IMR-90 (cell line): Measurements from ENCODE around the gene GH2. TPM values are rescaled to one million over a fixed set of nuclear protein-coding genes. Genes with fewer than 3 reads are reported as not detected.

Experiments
- ATAC-seq: fragments of 200-7000 bp; cut with Tn5 transposase; 2 replicates; pipeline ENCODE4 v1.9.1; 2020; ENCODE audit warnings: low read depth, mild to moderate bottlenecking, moderate library complexity
- BruUV-seq: library from RNA; stranded (reverse); fragments of 400-500 nt; replicated peaks from 2 replicates; lab custom pipeline; 2021; lab: Mats Ljungman, UMichigan
- CTCF ChIA-PET: fragments of 300-600 bp; formaldehyde crosslinking; extraction: SDS; loops from one replicate; lab custom pipeline; 2021; ENCODE audit warnings: antibody characterized with exemption; lab: Yijun Ruan, JAX
- POLR2A ChIA-PET: fragments of 300-600 bp; sonication (Branson Sonifier 250); formaldehyde crosslinking; loops from one replicate; lab custom pipeline; 2022; ENCODE audit warnings: antibody characterized with exemption; ENCODE audit not compliant: unreplicated experiment; lab: Charles Lee
- DNase-seq: peaks from one replicate; pipeline ENCODE4 v3.0.0; 2013
- H2AFZ ChIP-seq: replicated peaks from 2 replicates; pipeline ENCODE3; 2013; ENCODE audit warnings: low read length, mild to moderate bottlenecking; ENCODE audit not compliant: poor library complexity
- H2AK5ac ChIP-seq: 2 replicates; pipeline ENCODE4 v1.6.1; 2013; ENCODE audit warnings: low read depth, low read length, inconsistent platforms
- H2AK9ac ChIP-seq: replicated peaks from 2 replicates; pipeline ENCODE3; 2013; ENCODE audit warnings: mild to moderate bottlenecking, low read depth, low read length, moderate library complexity; ENCODE audit not compliant: poor library complexity
- H2BK120ac ChIP-seq: 2 replicates; pipeline ENCODE4 v1.6.1; 2013; ENCODE audit warnings: low read depth, low read length, inconsistent platforms
- H2BK15ac ChIP-seq: 3 replicates; pipeline ENCODE4 v1.6.1; 2013; ENCODE audit warnings: low read depth, low read length, inconsistent platforms
- H2BK20ac ChIP-seq: 2 replicates; pipeline ENCODE4 v1.6.1; 2013; ENCODE audit warnings: low read depth, mild to moderate bottlenecking, inconsistent platforms, low read length, moderate library complexity
- H2BK5ac ChIP-seq: 2 replicates; pipeline ENCODE4 v1.6.1; 2013; ENCODE audit warnings: mild to moderate bottlenecking, low read depth, low read length, inconsistent platforms; ENCODE audit not compliant: poor library complexity, severe bottlenecking
- H3K14ac ChIP-seq: replicated peaks from 2 replicates; pipeline ENCODE4 v1.6.1; 2013; ENCODE audit warnings: low read depth, low read length, inconsistent platforms
- H3K18ac ChIP-seq: 2 replicates; pipeline ENCODE4 v1.6.1; 2013; ENCODE audit warnings: low read depth, low read length, control low read depth
- H3K23ac ChIP-seq: 2 replicates; pipeline ENCODE4 v1.6.1; 2013; ENCODE audit warnings: low read depth, low read length, inconsistent platforms
- H3K27ac ChIP-seq: 2 replicates; pipeline ENCODE4 v1.5.1; 2013; ENCODE audit warnings: mild to moderate bottlenecking, control low read depth, low read length; ENCODE audit not compliant: insufficient read depth
- H3K27me3 ChIP-seq: 2 replicates; pipeline ENCODE4 v1.6.1; 2013; ENCODE audit warnings: low read length; ENCODE audit not compliant: control insufficient read depth, insufficient read depth
- H3K36me3 ChIP-seq: 2 replicates; pipeline ENCODE4 v1.6.1; 2013; ENCODE audit warnings: low read length, mixed read lengths; ENCODE audit not compliant: control insufficient read depth, insufficient read depth
- H3K4ac ChIP-seq: 2 replicates; pipeline ENCODE4 v1.6.1; 2013; ENCODE audit warnings: low read depth, low read length, inconsistent platforms
- H3K4me1 ChIP-seq: 2 replicates; pipeline ENCODE4 v1.6.1; 2013; ENCODE audit warnings: low read length, mixed read lengths; ENCODE audit not compliant: control insufficient read depth, insufficient read depth
- H3K4me2 ChIP-seq: 2 replicates; pipeline ENCODE4 v1.6.1; 2013; ENCODE audit warnings: low read depth, mild to moderate bottlenecking, control low read depth, low read length, moderate library complexity
- H3K4me3 ChIP-seq: 2 replicates; pipeline ENCODE4 v1.5.1; 2013; ENCODE audit warnings: low read depth, mild to moderate bottlenecking, control low read depth, low read length, moderate library complexity; ENCODE audit not compliant: insufficient read depth
- H3K56ac ChIP-seq: 2 replicates; pipeline ENCODE4 v1.6.1; 2013; ENCODE audit warnings: low read length, inconsistent platforms; ENCODE audit not compliant: insufficient read depth; ENCODE audit errors: extremely low read depth
- H3K79me1 ChIP-seq, 2 experiments: 2 replicates each; pipeline ENCODE4 v1.6.1; 2013; ENCODE audit warnings: low read length in 2 of 2, inconsistent platforms in 1 of 2, low read depth in 1 of 2
- H3K9ac ChIP-seq: 2 replicates; pipeline ENCODE4 v1.6.1; 2013; ENCODE audit warnings: low read depth, low read length, control low read depth
- H3K9me1 ChIP-seq: 2 replicates; pipeline ENCODE4 v1.6.1; 2013; ENCODE audit warnings: low read length, inconsistent platforms; ENCODE audit not compliant: insufficient read depth
- H3K9me3 ChIP-seq: 2 replicates; pipeline ENCODE4 v1.6.1; 2013; ENCODE audit warnings: low read length; ENCODE audit not compliant: control insufficient read depth, insufficient read depth
- H4K20me1 ChIP-seq: 2 replicates; pipeline ENCODE4 v1.6.1; 2013; ENCODE audit warnings: low read length, inconsistent platforms; ENCODE audit not compliant: insufficient read depth
- H4K5ac ChIP-seq: 2 replicates; pipeline ENCODE4 v1.6.1; 2013; ENCODE audit warnings: mild to moderate bottlenecking, low read depth, low read length, control low read depth
- H4K8ac ChIP-seq, 2 experiments: 2 replicates each; pipeline ENCODE4 v1.6.1; 2013; ENCODE audit warnings: low read depth in 2 of 2, low read length in 2 of 2, control low read depth in 1 of 2, inconsistent platforms in 1 of 2
- H4K91ac ChIP-seq: 2 replicates; pipeline ENCODE4 v1.6.1; 2013; ENCODE audit warnings: low read depth, low read length, inconsistent platforms; ENCODE audit not compliant: insufficient read depth
- MAFK ChIP-seq: IDR thresholded peaks from 2 replicates; pipeline ENCODE4 v1.6.1; 2012; ENCODE audit warnings: low read depth, low read length, improper control_type of control experiment
- RAD21 ChIP-seq: IDR thresholded peaks from 2 replicates; pipeline ENCODE4 v1.6.1; 2012; ENCODE audit warnings: low read length, improper control_type of control experiment
- WGBS, 2 experiments: methylation state at CpG; one replicate each; pipeline versions ENCODE4 v1.1.5 to v1.1.7; 2013; ENCODE audit warnings: missing lambda C conversion rate in 2 of 2; ENCODE audit not compliant: insufficient read length in 1 of 2; ENCODE audit errors: extremely low coverage in 2 of 2; 5-methylcytosine and 5-hydroxymethylcytosine counted together
- dilution Hi-C: fragments of 300-500 bp; cut with HindIII; formaldehyde crosslinking; loops from one replicate; pipeline ENCODE4 v1.14.3; 2018; ENCODE audit warnings: low sequenced_read_pairs; ENCODE audit not compliant: unreplicated experiment
- in situ Hi-C: fragments of 300-500 bp; cut with MboI; formaldehyde crosslinking; loops from 3 replicates; pipeline ENCODE4 v1.14.3; 2019; ENCODE audit warnings: low sequenced_read_pairs, inconsistent platforms, mixed read lengths
- intact Hi-C: fragments of 100-400 bp; cut with micrococcal nuclease; formaldehyde crosslinking; loops from 2 replicates; pipeline ENCODE4 v1.10.0; 2022
- polyA plus RNA-seq, 3 experiments: library from polyadenylated mRNA; depleted of rRNA; stranded (reverse); fragments of >200 nt; gene quantifications; 2 replicates each; pipeline ENCODE4 v1.2.3, GENCODE V29; 2012; ENCODE audit warnings: low replicate concordance in 1 of 3
- total RNA-seq: library from RNA; depleted of rRNA; stranded (reverse); fragments of >200 nt; gene quantifications from 2 replicates; pipeline ENCODE4 v1.2.3, GENCODE V29; 2012

The GH2 gene
- total and polyA plus RNA-seq, 2 of the 4 experiments (the other 2 are of a cell fraction) = not detected

GRCh38 chr17:63837962-63838600, 43.7 kb downstream of the GH2 start:
- H4K91ac ChIP-seq = no peak overlapping the region
- no peak overlapping the region for H4K5ac ChIP-seq
- DNase-seq (no peak), ATAC-seq (no peak)
- H3K36me3 ChIP-seq = peaks cover 32% of the 10 kb centered on the region
- H3K9ac ChIP-seq = no peak overlapping the region
- no peak overlapping the region for H3K23ac ChIP-seq
- H2AK5ac ChIP-seq = no peak overlapping the region; the same call in 1 of the 2 replicates
- no peak overlapping the region for H2BK120ac ChIP-seq
- ChIA-PET CTCF (no interaction called here), POLR2A (interaction anchor here (0.7 kb wide), 1 partner anchor 10 kb away, joined by 5 read pairs; no protein-coding TSS in a partner anchor)
- no peak overlapping the region for H3K4me3 ChIP-seq
- no peak overlapping the region for H2BK15ac ChIP-seq
- no peak overlapping the region for H2BK5ac ChIP-seq
- H2AK9ac ChIP-seq = peak overlapping the region; percentile 58
- H3K56ac ChIP-seq = no peak overlapping the region
- peaks cover 12% of the 10 kb centered on the region for H3K9me1 ChIP-seq
- no peaks in the 10 kb centered on the region for H3K27me3 ChIP-seq
- TF ChIP-seq RAD21 (no peak), MAFK (no peak)
- in situ Hi-C loops (no loop called here), dilution Hi-C loops (no loop called here), intact Hi-C loops (no loop called here)
- no peak overlapping the region for H2BK20ac ChIP-seq
- H3K27ac ChIP-seq = 0 out of 2 replicates have a peak overlapping the region, but pooled peaks have one; percentile 8
- H3K18ac ChIP-seq = no peak overlapping the region
- H4K20me1 ChIP-seq = peaks cover 53% of the 10 kb centered on the region
- no TSS peak for BruUV-seq
- H3K9me3 ChIP-seq = no peaks in the 10 kb centered on the region
- no peak overlapping the region for H2AFZ ChIP-seq
- WGBS, 2 experiments = no CpG with 5 or more reads among the region's 5 CpGs
- H4K8ac ChIP-seq = no peak overlapping the region
- H3K79me1 ChIP-seq = peaks cover 12 to 85% of the 10 kb centered on the region in 2 experiments; a peak in 3 of 4 replicates
- H3K4me1 ChIP-seq = peaks cover 21% of the 10 kb centered on the region
- no peak overlapping the region; the same call in 1 of the 2 replicates for H3K4me2 ChIP-seq
- H3K14ac ChIP-seq = no peak overlapping the region
- H3K4ac ChIP-seq = no peak overlapping the region
